Activated T-cell treated with anti-CD3 and anti-CD28 coated beads, Interleukin-2, amount 50 U/mL, for 72 hours (primary cell): ENCODE results near the gene ADAMTSL3. TPM values are rescaled to one million over a fixed set of nuclear protein-coding genes. Genes with fewer than 3 reads are reported as not detected.
"Not testable (repeated sequence)": the region's sequence is repeated elsewhere in the genome, so short reads cannot be mapped to it uniquely, and the experiment has no call there.

Experiments
- ATAC-seq, 2 donors: fragments of 150-1000 bp; cut with Tn5 transposase; replicated peaks in 1 of 2; 2 replicates each; pipeline ENCODE4 v1.10.0; 2021; ENCODE audit warnings: moderate library complexity in 2 of 2, mild to moderate bottlenecking in 1 of 2
- DNase-seq, 2 donors: peaks; one replicate each; pipeline ENCODE4 v3.0.0; 2021 to 2022; ENCODE audit warnings: mixed read lengths in 1 of 2
- H3K27ac Mint-ChIP-seq: one replicate; pipeline ENCODE4 v1.8.0; 2022; ENCODE audit warnings: mild to moderate bottlenecking, moderate library complexity, mixed read lengths
- H3K27me3 Mint-ChIP-seq: one replicate; pipeline ENCODE4 v1.8.0; 2022; ENCODE audit warnings: low read depth, mixed read lengths
- H3K36me3 Mint-ChIP-seq, 2 donors: one replicate each; pipeline ENCODE4 v1.8.0; 2022; ENCODE audit warnings: mixed read lengths in 2 of 2, mild to moderate bottlenecking in 1 of 2; ENCODE audit not compliant: insufficient read depth in 2 of 2
- H3K4me1 Mint-ChIP-seq: one replicate; pipeline ENCODE4 v1.8.0; 2022; ENCODE audit warnings: low read depth, mixed read lengths
- H3K4me3 Mint-ChIP-seq, 2 donors: one replicate each; pipeline ENCODE4 v1.8.0; 2022; ENCODE audit warnings: mild to moderate bottlenecking in 2 of 2, mixed read lengths in 2 of 2, moderate library complexity in 2 of 2
- H3K9me3 Mint-ChIP-seq, 2 donors: one replicate each; pipeline ENCODE4 v1.8.0; 2022; ENCODE audit warnings: mixed read lengths in 2 of 2
- total RNA-seq, 2 donors: library from RNA; stranded (reverse); gene quantifications; one replicate each; pipeline ENCODE4 v1.2.3, GENCODE V29; 2022

Gene ADAMTSL3
- total RNA-seq, 2 donors from 2014 or later, result 0.12 TPM; not detected in 1

- not testable (repeated sequence) for H3K4me1 Mint-ChIP-seq, H3K4me3 Mint-ChIP-seq, ATAC-seq, H3K36me3 Mint-ChIP-seq, H3K27ac Mint-ChIP-seq, DNase-seq, H3K27me3 Mint-ChIP-seq, H3K9me3 Mint-ChIP-seq
Measured at GRCh38 chr15:83757291-83757690, 103.4 kb downstream of the ADAMTSL3 start.

GRCh38 chr15:83762367-83762766, 108.4 kb downstream of the ADAMTSL3 start:
- Mint-ChIP-seq H3K27ac (no peak overlapping the region), H3K4me1 (no peaks in the 10 kb centered on the region), H3K4me3 (no peak overlapping the region), H3K36me3 (peaks cover 0 to 2% of the 10 kb centered on the region in 2 donors), H3K9me3 (peaks cover 2 to 4% of the 10 kb centered on the region in 2 donors), H3K27me3 (no peaks in the 10 kb centered on the region)
- no peak for DNase-seq
- no peak for ATAC-seq

GRCh38 chr15:83764201-83764838, 110.4 kb downstream of the ADAMTSL3 start:
- no peaks in the 10 kb centered on the region for H3K4me1 Mint-ChIP-seq
- no peak overlapping the region for H3K27ac Mint-ChIP-seq
- H3K27me3 Mint-ChIP-seq, result peaks cover 7% of the 10 kb centered on the region

GRCh38 chr15:83766339-83766738, 112.4 kb downstream of the ADAMTSL3 start:
- H3K4me1 Mint-ChIP-seq, result no peaks in the 10 kb centered on the region
- no peak overlapping the region for H3K27ac Mint-ChIP-seq
- H3K27me3 Mint-ChIP-seq, result peaks cover 7% of the 10 kb centered on the region
- H3K36me3 Mint-ChIP-seq, result no peaks in the 10 kb centered on the region
- H3K4me3 Mint-ChIP-seq, result no peak overlapping the region
- H3K9me3 Mint-ChIP-seq, result no peaks in the 10 kb centered on the region
- ATAC-seq (no peak), DNase-seq (no peak)

More at GRCh38 chr15:83764201-83764838, 110.4 kb downstream of the ADAMTSL3 start:
- no peaks in the 10 kb centered on the region for H3K36me3 Mint-ChIP-seq
- ATAC-seq, result no peak
- H3K9me3 Mint-ChIP-seq, result no peaks in the 10 kb centered on the region
- no peak overlapping the region for H3K4me3 Mint-ChIP-seq
- no peak for DNase-seq

- Mint-ChIP-seq H3K27me3 (peaks cover 7% of the 10 kb centered on the region), H3K4me3 (no peak overlapping the region), H3K27ac (no peak overlapping the region), H3K4me1 (no peaks in the 10 kb centered on the region), H3K36me3 (no peaks in the 10 kb centered on the region), H3K9me3 (no peaks in the 10 kb centered on the region)
- ATAC-seq, result no peak
- no peak for DNase-seq
Measured at GRCh38 chr15:83767741-83768140, 113.8 kb downstream of the ADAMTSL3 start.

GRCh38 chr15:83769411-83769999, 115.6 kb downstream of the ADAMTSL3 start:
- Mint-ChIP-seq H3K27me3 (peaks cover 7% of the 10 kb centered on the region), H3K4me1 (no peaks in the 10 kb centered on the region), H3K36me3 (no peaks in the 10 kb centered on the region), H3K9me3 (no peaks in the 10 kb centered on the region), H3K4me3 (no peak overlapping the region), H3K27ac (no peak overlapping the region)
- no peak for ATAC-seq
- no peak for DNase-seq

GRCh38 chr15:83775738-83776137, 121.8 kb downstream of the ADAMTSL3 start:
- Mint-ChIP-seq H3K9me3 (peaks cover 4 to 13% of the 10 kb centered on the region in 2 donors), H3K27me3 (peaks cover 8% of the 10 kb centered on the region), H3K4me3 (no peak overlapping the region), H3K4me1 (no peaks in the 10 kb centered on the region), H3K36me3 (peaks cover 0 to 2% of the 10 kb centered on the region in 2 donors), H3K27ac (no peak overlapping the region)
- no peak for ATAC-seq
- DNase-seq, result no peak

- Mint-ChIP-seq H3K36me3 (peaks cover 0 to 2% of the 10 kb centered on the region in 2 donors), H3K27me3 (peaks cover 8% of the 10 kb centered on the region), H3K9me3 (peaks cover 4 to 13% of the 10 kb centered on the region in 2 donors), H3K4me3 (no peak overlapping the region), H3K27ac (no peak overlapping the region), H3K4me1 (no peaks in the 10 kb centered on the region)
- ATAC-seq, result no peak
- DNase-seq, result no peak
Measured at GRCh38 chr15:83776986-83777385, 123.1 kb downstream of the ADAMTSL3 start.

GRCh38 chr15:83783227-83783626, 129.3 kb downstream of the ADAMTSL3 start:
- Mint-ChIP-seq H3K36me3 (peaks cover 0 to 2% of the 10 kb centered on the region in 2 donors), H3K4me3 (no peak overlapping the region), H3K4me1 (no peaks in the 10 kb centered on the region), H3K27me3 (no peaks in the 10 kb centered on the region), H3K27ac (no peak overlapping the region), H3K9me3 (peaks cover 2 to 3% of the 10 kb centered on the region in 2 donors)
- ATAC-seq, result no peak
- no peak for DNase-seq

- Mint-ChIP-seq H3K4me3 (no peak overlapping the region), H3K9me3 (no peaks in the 10 kb centered on the region), H3K4me1 (no peaks in the 10 kb centered on the region), H3K36me3 (no peaks in the 10 kb centered on the region), H3K27me3 (no peaks in the 10 kb centered on the region), H3K27ac (no peak overlapping the region)
- no peak for ATAC-seq
- DNase-seq, result no peak
Measured at GRCh38 chr15:83784975-83785374, 131.1 kb downstream of the ADAMTSL3 start.

GRCh38 chr15:83786336-83786735, 132.4 kb downstream of the ADAMTSL3 start:
- no peak for DNase-seq
- no peak for ATAC-seq
- Mint-ChIP-seq H3K4me3 (no peak overlapping the region), H3K4me1 (no peaks in the 10 kb centered on the region), H3K9me3 (no peaks in the 10 kb centered on the region), H3K27ac (no peak overlapping the region), H3K27me3 (no peaks in the 10 kb centered on the region), H3K36me3 (no peaks in the 10 kb centered on the region)

- ATAC-seq, result no peak
Measured at GRCh38 chr15:83793069-83793468, 139.1 kb downstream of the ADAMTSL3 start.

GRCh38 chr15:83794209-83794608, 140.3 kb downstream of the ADAMTSL3 start:
- Mint-ChIP-seq H3K36me3 (no peaks in the 10 kb centered on the region), H3K4me1 (no peaks in the 10 kb centered on the region), H3K9me3 (no peaks in the 10 kb centered on the region), H3K4me3 (no peak overlapping the region), H3K27me3 (no peaks in the 10 kb centered on the region), H3K27ac (no peak overlapping the region)
- ATAC-seq (no peak), DNase-seq (no peak)

More at GRCh38 chr15:83793069-83793468, 139.1 kb downstream of the ADAMTSL3 start:
- DNase-seq, result no peak
- no peaks in the 10 kb centered on the region for H3K36me3 Mint-ChIP-seq
- H3K27ac Mint-ChIP-seq, result no peak overlapping the region
- no peaks in the 10 kb centered on the region for H3K27me3 Mint-ChIP-seq
- H3K9me3 Mint-ChIP-seq, result no peaks in the 10 kb centered on the region
- H3K4me3 Mint-ChIP-seq, result no peak overlapping the region
- H3K4me1 Mint-ChIP-seq, result no peaks in the 10 kb centered on the region

GRCh38 chr15:83809345-83809744, 155.4 kb downstream of the ADAMTSL3 start:
- Mint-ChIP-seq H3K4me1 (no peaks in the 10 kb centered on the region), H3K36me3 (no peaks in the 10 kb centered on the region), H3K4me3 (no peak overlapping the region), H3K27ac (no peak overlapping the region), H3K9me3 (no peaks in the 10 kb centered on the region), H3K27me3 (no peaks in the 10 kb centered on the region)
- DNase-seq (no peak), ATAC-seq (no peak)
